DND-41 (cell line): ENCODE results near the gene P4HA2.

ENCODE experiments used
- ATAC-seq: fragments of 200-7000 bp; cut with Tn5 transposase; 3 replicates; pipeline ENCODE4 v1.9.1; 2021; ENCODE audit warnings: low read depth; ENCODE audit not compliant: insufficient read depth
- DNase-seq: peaks from one replicate; pipeline ENCODE4 v3.0.0-alpha.2; 2020
- H2AFZ ChIP-seq: 2 replicates; pipeline ENCODE4 v1.6.0; 2012; ENCODE audit warnings: low read depth, low read length
- H3K27ac ChIP-seq: 2 replicates; pipeline ENCODE4 v1.5.1; 2012; ENCODE audit warnings: low read length, inconsistent platforms
- H3K27me3 ChIP-seq: fragments of 200-600 bp; sonication (generic); 2 replicates; pipeline ENCODE4 v1.6.0; 2012; ENCODE audit warnings: low read length, mild to moderate bottlenecking, inconsistent platforms; ENCODE audit not compliant: insufficient read depth, poor library complexity
- H3K36me3 ChIP-seq: 2 replicates; pipeline ENCODE4 v1.5.1; 2012; ENCODE audit warnings: low read length, inconsistent platforms; ENCODE audit not compliant: insufficient read depth
- H3K4me1 ChIP-seq: 2 replicates; pipeline ENCODE4 v1.5.1; 2012; ENCODE audit warnings: mild to moderate bottlenecking, low read length; ENCODE audit not compliant: insufficient read depth
- H3K4me2 ChIP-seq: 2 replicates; pipeline ENCODE4 v1.6.0; 2012; ENCODE audit warnings: mild to moderate bottlenecking, moderate library complexity, low read length, inconsistent platforms; ENCODE audit not compliant: insufficient read depth
- H3K4me3 ChIP-seq, 2 experiments: fragments of 200-600 bp in 1 of 2; shearing (Covaris generic) in 1 of 2; 2 replicates each; pipeline ENCODE4 v1.5.1; 2012 to 2016; ENCODE audit warnings: inconsistent platforms in 2 of 2, low read length in 2 of 2, mild to moderate bottlenecking in 2 of 2, low read depth in 1 of 2, moderate library complexity in 1 of 2
- H3K79me2 ChIP-seq: 2 replicates; pipeline ENCODE4 v1.6.0; 2012; ENCODE audit warnings: low read length, inconsistent platforms; ENCODE audit not compliant: insufficient read depth
- H3K9ac ChIP-seq: 2 replicates; pipeline ENCODE4 v1.6.0; 2012; ENCODE audit warnings: low read depth, mild to moderate bottlenecking, inconsistent platforms, low read length, moderate library complexity
- H3K9me3 ChIP-seq: 2 replicates; pipeline ENCODE4 v1.5.1; 2012; ENCODE audit warnings: low read length, moderate library complexity, mild to moderate bottlenecking, inconsistent platforms; ENCODE audit not compliant: insufficient read depth, severe bottlenecking
- H4K20me1 ChIP-seq: 2 replicates; pipeline ENCODE4 v1.6.0; 2012; ENCODE audit warnings: low read length; ENCODE audit not compliant: insufficient read depth
- EZH2 ChIP-seq: IDR thresholded peaks from 3 replicates; pipeline ENCODE4 v1.6.1; 2012; ENCODE audit warnings: borderline replicate concordance, low read depth, mild to moderate bottlenecking, moderate library complexity, low read length, inconsistent platforms; ENCODE audit not compliant: severe bottlenecking
- TF ChIP-seq, protein P1 (sequence below): IDR thresholded peaks from 2 replicates; pipeline ENCODE4 v1.5.1; 2012; ENCODE audit warnings: borderline replicate concordance, low read length, moderate library complexity, mild to moderate bottlenecking; ENCODE audit not compliant: poor library complexity, severe bottlenecking; ENCODE audit errors: extremely low read depth

The P4HA2 gene

DNA sequence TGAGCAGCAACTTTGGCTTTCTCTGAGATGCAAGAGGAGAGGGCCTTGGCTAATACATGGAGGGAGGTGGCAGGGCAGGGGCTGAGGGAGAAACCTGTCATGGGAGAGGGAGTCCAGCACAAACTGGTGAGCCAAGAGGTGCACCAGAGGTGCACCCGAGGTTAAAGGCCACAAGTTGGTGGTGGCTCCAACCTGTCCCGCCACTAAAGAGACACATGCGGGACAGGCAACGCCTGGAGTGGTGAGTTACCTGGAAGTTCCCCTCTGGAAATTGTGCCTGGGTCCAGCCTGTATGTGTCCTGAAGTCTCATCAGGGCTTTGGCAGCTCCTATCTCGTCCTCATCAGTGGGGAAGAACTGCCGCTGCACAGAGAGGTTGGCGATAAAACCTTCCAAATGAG, 14.0 kb downstream of the P4HA2 start:
- Histone ChIP-seq H3K4me3 (no peak overlapping the region), H3K4me1 (no peaks in the 10 kb centered on the region), H3K27me3 (no peaks in the 10 kb centered on the region), H3K79me2 (no peaks in the 10 kb centered on the region), H3K9ac (no peak overlapping the region), H3K36me3 (no peaks in the 10 kb centered on the region), H4K20me1 (no peaks in the 10 kb centered on the region), H2AFZ (no peak overlapping the region), H3K27ac (no peak overlapping the region), H3K4me2 (no peak overlapping the region), H3K9me3 (no peaks in the 10 kb centered on the region)
- TF ChIP-seq, protein P1, sequence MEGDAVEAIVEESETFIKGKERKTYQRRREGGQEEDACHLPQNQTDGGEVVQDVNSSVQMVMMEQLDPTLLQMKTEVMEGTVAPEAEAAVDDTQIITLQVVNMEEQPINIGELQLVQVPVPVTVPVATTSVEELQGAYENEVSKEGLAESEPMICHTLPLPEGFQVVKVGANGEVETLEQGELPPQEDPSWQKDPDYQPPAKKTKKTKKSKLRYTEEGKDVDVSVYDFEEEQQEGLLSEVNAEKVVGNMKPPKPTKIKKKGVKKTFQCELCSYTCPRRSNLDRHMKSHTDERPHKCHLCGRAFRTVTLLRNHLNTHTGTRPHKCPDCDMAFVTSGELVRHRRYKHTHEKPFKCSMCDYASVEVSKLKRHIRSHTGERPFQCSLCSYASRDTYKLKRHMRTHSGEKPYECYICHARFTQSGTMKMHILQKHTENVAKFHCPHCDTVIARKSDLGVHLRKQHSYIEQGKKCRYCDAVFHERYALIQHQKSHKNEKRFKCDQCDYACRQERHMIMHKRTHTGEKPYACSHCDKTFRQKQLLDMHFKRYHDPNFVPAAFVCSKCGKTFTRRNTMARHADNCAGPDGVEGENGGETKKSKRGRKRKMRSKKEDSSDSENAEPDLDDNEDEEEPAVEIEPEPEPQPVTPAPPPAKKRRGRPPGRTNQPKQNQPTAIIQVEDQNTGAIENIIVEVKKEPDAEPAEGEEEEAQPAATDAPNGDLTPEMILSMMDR = no peak
- TF ChIP-seq EZH2 = no peak
- no peak for ATAC-seq
- no peak for DNase-seq

- no peaks in the 10 kb centered on the region for H3K36me3 ChIP-seq
- no peak overlapping the region for H3K4me2 ChIP-seq
- TF ChIP-seq EZH2 = no peak
- TF ChIP-seq, protein P1 = no peak
- no peak overlapping the region for H3K9ac ChIP-seq
- H3K9me3 ChIP-seq = no peaks in the 10 kb centered on the region
- no peaks in the 10 kb centered on the region for H3K27me3 ChIP-seq
- no peaks in the 10 kb centered on the region for H4K20me1 ChIP-seq
- H3K27ac ChIP-seq = no peak overlapping the region
- ATAC-seq (no peak), DNase-seq (no peak)
- no peaks in the 10 kb centered on the region for H3K4me1 ChIP-seq
- H3K4me3 ChIP-seq = no peak overlapping the region
- H2AFZ ChIP-seq = no peak overlapping the region
- H3K79me2 ChIP-seq = no peaks in the 10 kb centered on the region
Observed at GRCh38 chr5:132211787-132212186, 15.9 kb downstream of the P4HA2 start.

- no peak for TF ChIP-seq EZH2
- TF ChIP-seq, protein P1 = no peak
- Histone ChIP-seq H3K9ac (no peak overlapping the region), H3K4me2 (no peak overlapping the region), H3K9me3 (no peaks in the 10 kb centered on the region), H3K36me3 (no peaks in the 10 kb centered on the region), H3K4me1 (no peaks in the 10 kb centered on the region), H4K20me1 (no peaks in the 10 kb centered on the region), H2AFZ (no peak overlapping the region), H3K27ac (no peak overlapping the region), H3K79me2 (no peaks in the 10 kb centered on the region), H3K27me3 (no peaks in the 10 kb centered on the region), H3K4me3 (no peak overlapping the region)
- ATAC-seq (no peak), DNase-seq (no peak)
Observed at GRCh38 chr5:132210944-132211343, 16.7 kb downstream of the P4HA2 start.

GRCh38 chr5:132209901-132210545, 17.6 kb downstream of the P4HA2 start:
- Histone ChIP-seq H3K4me3 (no peak overlapping the region), H3K79me2 (no peaks in the 10 kb centered on the region), H3K36me3 (no peaks in the 10 kb centered on the region), H3K9ac (no peak overlapping the region), H2AFZ (no peak overlapping the region), H3K4me1 (no peaks in the 10 kb centered on the region), H3K4me2 (no peak overlapping the region), H3K9me3 (no peaks in the 10 kb centered on the region), H3K27ac (no peak overlapping the region), H3K27me3 (no peaks in the 10 kb centered on the region), H4K20me1 (no peaks in the 10 kb centered on the region)
- ATAC-seq = no peak
- DNase-seq = no peak
- TF ChIP-seq, protein P1 = no peak
